NCI-H2227 treated with DMSO at 0.1 percent for 48 hours (cell line): ENCODE measurements around the gene DCP2.

Experiments used
- DNase-seq: peaks from one replicate; lab custom pipeline; 2025; lab: John Stamatoyannopoulos, UW

DCP2 gene

DNA sequence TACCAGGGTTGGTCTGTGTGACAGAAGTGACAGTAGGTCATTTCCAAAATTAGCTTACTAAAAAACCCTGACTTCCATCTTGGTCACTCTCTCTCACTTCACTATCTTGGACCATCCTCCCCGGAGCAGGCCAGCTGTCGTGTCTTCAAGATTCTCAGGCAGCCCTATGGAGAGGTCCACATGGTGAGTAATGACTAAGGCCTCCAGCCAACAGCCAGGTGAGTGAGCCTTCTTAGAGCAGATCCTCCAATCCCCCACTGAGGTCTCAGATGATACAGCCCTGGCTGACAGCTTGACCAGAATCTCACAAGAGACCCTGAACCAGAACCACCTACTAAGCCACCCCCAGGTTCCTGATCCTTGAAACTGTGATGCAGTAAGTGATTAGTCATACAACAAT lies 92.0 kb downstream of the DCP2 start:
- no peak for DNase-seq
